ENCODE measurements around the gene CD40. TPM values are rescaled to one million over a fixed set of nuclear protein-coding genes. Genes with fewer than 3 reads are reported as not detected.
"Not testable (repeated sequence)": the region's sequence is repeated elsewhere in the genome, so short reads cannot be mapped to it uniquely, and the experiment has no call there.

The CD40 gene
- total RNA-seq, 1 donor from 2014 or later, result 3.2 TPM

DNA sequence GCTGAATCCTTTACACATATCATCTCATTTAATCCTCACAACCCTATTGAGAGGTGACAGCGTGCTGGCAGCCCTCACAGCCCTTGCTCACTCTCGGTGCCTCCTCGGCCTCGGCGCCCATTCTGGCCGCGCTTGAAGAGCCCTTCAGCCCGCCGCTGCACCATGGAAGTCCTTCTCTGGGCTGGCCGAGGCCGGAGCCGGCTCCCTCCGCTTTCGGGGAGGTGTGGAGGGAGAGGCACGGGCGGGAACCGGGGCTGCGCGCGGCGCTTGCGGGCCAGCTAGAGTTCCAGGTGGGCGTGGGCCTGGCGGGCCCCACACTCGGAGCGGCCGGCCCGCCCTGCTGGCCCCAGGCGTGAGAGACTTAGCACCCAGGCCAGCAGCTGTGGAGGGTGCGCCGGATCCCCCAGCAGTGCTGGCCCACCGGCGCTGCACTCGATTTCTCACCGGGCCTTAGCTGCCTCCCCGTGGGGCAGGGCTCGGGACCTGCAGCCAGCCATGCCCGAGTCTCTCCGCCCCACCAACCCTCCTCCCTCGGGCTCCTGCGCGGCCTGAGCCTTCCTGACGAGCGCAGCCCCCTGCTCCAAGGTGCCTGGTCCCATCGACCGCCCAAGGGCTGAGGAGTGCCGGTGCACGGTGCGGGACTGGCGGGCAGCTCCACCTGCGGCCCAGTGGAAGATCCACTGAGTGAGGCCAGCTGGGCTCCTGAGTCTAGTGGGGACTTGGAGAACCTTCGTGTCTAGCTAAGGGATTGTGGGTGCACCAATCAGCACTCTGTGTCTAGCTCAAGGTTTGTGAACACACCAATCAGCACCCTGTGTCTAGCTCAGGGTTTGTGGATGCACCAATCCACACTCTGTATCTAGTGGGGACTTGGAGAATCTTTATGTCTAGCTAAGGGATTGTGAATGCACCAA lies 26.2 kb upstream of the CD40 start:
- intact Hi-C loops (cut with micrococcal nuclease), result not testable (repeated sequence)

DNA sequence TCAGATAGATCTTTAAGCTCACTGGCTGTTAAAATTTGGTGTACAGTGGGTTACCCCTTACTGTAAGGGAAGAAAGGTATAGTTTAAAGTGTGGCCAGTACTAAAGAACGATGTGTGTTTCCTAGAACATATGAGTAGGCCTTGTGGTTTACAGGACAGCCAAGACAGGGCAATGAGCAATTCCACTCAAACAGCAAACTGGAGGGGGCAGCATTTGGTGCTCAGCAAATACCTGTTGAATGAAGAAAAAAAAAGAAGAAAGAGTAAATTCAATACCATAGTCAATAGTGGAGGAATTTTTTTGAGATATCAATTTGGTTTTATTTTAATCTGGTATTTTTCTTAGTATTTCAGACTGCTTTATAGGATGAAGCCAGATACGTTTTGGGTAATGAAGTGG lies 24.6 kb upstream of the CD40 start:
- intact Hi-C loops (cut with micrococcal nuclease), result no loop called here

DNA sequence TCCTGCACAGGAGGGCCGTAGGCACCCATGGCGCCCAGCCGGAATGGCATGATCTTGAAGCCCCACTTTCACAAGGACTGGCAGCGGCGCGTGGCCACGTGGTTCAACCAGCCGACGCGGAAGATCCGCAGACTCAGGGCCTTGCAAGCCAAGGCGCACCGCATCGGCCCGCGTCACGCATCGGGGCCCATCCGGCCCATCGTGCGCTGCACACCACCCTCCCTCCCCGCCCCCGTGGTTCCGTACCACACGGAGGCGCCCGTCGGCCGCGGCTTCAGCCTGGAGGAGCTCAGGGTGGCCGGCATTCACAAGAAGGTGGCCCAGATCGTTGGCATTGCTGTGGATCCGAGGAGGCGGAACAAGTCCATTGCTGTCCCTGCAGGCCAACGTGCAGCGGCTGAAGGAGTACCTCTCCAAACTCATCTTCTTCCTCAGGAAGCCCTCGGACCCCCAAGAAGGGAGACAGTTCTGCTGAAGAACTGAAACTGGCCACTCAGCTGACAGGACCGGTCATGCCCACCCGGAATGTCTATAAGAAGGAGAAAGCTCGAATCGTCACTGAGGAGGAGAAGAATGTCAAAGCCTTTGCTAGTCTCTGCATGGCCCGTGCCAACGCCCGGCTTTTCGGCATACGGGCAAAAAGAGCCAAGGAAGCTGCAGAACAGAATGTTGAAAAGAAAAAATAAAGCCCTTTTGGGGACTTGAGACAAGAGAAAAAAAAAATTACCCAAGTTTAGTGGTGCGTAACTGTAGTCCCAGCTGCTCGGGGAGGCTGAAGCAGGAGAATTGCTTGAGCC lies 18.4 kb upstream of the CD40 start:
- intact Hi-C loops (cut with micrococcal nuclease), result no loop called here

DNA sequence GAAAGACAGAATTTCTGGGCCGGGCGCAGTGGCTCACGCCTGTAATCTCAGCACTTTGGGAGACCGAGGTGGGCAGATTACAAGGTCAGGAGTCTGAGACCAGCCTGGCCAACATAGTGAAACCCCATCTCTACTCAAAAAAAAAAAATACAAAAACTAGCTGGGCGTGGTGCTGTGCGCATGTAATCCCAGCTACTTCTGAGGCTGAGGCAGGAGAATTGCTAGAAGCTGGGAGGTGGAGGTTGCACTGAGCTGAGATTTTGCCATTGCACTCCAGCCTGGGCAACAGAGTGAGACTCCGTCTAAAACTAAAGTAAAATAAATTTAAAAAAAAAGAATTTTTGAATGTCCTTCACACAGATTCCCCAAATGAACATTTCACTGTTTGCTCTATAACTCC lies 17.7 kb upstream of the CD40 start:
- intact Hi-C loops (cut with micrococcal nuclease), result not testable (repeated sequence)

DNA sequence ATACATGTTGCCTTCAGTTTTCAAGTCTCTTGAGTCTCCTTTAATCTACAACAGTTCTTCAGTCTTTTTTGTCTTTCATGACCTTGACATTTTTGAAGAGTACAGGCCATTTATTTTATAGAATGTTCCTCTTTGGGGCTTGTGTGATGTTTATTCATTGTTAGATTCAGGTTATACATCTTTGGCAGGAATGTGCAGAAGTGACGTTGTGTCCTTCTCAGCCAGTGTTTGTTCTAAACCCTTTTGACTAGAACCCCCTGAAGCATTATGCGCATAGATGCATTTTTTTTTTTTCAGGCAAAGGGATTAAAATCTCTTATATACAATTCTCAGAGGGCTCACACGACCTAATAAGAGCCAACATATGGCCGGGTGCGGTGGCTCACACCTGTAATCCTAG lies 17.1 kb upstream of the CD40 start:
- intact Hi-C loops (cut with micrococcal nuclease), result no loop called here

DNA sequence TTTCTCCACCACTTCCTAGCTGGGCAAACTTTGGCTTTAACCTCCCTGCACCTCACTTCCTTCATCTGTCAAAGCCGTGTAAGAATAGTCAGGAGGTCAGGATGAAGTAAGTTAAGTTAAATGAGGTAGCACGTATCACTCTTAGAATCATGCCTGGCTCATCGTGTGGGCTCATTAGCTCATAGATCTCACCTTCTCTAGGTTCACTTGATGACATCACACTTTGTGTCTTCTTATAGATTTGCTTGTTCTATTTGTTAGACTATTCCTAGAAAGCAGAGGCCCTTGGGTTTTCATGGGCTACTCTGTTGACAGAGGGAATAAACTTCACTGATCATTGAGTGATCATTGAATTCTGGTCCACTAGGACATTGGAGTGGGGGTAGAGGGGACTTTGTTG lies 16.2 kb upstream of the CD40 start:
- intact Hi-C loops (cut with micrococcal nuclease), result no loop called here

DNA sequence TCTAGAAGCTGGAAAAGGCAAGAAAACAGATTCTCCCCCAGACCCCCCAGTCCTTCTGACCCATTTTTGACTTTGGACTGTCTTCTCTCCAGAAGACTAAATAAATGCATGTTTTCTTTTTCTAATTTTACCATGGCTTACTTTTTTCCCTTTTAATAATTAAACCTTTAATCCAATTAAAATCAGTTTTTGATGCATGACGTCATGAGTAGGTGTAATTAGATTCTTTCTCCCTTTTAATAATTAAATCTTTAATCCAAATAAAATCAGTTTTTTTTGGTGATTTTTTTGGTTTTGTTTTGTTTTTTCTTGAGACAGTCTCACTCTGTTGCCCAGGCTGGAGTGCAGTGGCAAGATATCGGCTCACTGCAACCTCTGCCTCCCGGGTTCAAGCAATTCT lies 15.2 kb upstream of the CD40 start:
- intact Hi-C loops (cut with micrococcal nuclease), result no loop called here

DNA sequence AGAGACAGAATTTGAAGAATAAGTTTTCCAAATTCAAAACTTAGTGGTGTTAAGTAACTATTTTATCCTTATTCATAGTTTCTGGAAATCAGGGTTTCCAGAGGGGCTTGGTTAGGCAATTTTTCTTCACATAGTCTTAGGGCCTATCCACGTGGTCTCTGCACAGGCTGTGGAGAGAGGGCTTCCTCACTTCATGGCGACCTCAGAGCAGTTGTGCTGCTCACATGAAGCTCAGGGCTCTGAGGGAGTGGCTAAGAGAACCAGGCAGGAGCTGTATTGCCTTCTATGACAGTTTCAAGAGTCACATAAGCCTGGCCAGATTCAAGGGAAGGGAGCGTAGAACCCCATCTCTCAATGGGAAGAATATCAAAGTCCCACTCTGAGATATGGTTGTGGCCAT lies 13.9 kb upstream of the CD40 start:
- intact Hi-C loops (cut with micrococcal nuclease), result no loop called here

DNA sequence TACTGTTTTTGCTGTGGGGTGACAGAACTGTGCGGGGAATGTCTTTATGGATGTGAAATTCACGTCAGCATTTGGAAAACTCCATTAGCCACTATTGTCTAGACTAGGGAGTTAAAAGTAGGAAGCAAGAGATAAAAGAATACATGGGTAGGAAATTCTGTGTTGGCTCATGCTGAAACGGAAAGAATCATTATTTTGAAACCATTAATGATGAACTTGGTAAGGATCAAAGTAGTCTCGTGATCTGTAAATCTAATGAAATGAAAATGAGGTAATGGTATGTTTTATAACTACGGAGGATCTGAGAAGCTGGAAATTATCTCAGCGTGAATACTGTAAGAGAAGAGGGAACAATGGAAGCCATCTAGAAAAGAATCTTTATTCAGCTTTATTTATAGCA lies 11.1 kb upstream of the CD40 start:
- intact Hi-C loops (cut with micrococcal nuclease), result no loop called here

DNA sequence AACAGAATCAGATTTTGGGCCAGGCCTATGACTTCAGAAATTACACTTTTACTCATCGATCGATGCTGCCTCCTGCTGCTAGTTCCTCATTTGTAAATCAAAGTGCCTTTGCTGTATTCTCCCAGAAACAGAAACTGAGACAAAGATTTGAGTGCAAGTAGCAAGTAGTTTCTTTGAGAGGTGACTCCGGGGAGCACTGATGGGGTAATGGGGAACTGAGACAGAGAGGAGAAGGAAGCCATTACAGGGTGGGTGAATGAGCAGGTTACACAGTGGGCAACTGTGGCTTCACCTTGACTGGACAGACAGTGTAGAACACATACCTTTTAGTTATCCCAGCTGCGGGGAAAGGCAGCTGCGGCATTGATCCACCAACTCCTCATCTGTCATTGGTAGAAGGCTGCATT lies 9.7 kb upstream of the CD40 start:
- intact Hi-C loops (cut with micrococcal nuclease), result no loop called here

DNA sequence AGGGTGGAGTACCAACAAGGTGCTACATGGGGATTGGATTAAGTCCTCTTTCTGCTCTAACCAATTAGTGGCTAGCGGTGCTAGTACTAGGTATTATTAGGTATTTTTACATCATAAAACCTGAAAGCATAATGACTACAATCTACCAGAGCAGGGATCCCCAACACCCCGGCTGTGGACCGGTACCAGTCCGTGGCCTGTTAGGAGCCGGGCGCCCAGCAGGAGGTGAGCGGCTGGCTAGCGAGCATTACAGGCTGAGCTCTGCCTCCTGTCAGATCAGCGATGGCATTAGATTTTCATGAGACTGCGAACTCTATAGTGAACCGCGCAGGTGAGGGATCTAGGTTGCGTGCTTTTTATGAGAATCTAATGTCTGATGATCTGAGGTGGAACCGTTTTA lies 9.1 kb upstream of the CD40 start:
- intact Hi-C loops (cut with micrococcal nuclease), result no loop called here

DNA sequence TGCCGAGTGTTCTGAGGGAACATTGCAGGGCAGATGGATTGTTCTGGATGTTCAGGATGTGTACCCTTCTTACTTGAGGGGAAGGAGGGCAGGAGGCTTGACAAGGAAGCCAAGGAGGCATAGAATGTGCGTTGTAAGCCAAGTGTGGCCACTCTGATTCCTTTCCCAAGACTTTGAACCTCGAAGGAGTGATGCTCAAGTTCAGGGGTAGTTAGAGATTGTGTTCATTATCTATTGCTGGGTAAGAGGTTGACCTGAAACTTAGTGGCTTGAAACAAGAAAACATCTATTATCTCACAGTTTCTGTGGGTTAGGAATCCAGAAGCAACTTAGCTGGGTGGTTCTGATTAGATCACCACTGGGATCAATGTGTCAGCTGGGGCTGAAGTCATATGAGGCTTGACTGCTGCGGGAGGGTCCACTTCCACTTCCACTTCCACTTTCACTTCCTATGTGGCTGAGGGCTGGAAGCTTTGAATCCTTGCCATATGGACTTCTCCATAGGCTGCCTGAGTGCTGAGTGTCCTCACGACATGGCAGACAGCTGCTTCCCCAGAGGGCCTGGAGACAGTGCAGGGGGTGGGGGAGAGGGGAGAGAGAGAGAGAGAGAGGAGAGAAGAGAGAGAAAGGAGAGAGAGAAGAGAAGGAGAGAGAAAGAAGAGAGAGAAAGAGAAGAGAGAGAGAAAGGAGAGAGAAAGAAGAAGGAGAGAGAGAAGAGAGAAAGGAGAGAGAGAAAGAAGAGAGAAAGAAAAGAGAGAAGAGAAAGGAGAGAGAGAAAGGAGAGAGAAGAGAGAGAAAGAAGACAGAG lies 6.9 kb upstream of the CD40 start:
- intact Hi-C loops (cut with micrococcal nuclease), result no loop called here

DNA sequence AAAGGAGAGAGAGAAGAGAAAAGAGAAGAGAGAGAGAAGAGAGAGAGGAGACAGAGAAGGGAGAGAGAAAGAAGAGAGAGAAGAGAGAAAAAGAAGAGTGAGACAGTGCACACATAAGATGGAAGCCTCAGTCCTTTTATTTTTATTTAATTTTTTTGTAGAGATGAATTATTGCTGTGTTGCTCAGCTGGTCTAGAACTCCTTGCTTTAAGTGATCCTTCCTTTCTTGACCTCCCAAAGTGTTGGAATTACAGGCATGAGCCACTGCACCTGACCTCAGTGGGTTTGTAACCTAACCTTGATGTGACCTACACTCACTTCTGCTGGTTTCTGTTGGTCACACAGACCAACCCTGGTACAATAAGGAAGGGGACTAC lies 6.3 kb upstream of the CD40 start:
- intact Hi-C loops (cut with micrococcal nuclease), result no loop called here

DNA sequence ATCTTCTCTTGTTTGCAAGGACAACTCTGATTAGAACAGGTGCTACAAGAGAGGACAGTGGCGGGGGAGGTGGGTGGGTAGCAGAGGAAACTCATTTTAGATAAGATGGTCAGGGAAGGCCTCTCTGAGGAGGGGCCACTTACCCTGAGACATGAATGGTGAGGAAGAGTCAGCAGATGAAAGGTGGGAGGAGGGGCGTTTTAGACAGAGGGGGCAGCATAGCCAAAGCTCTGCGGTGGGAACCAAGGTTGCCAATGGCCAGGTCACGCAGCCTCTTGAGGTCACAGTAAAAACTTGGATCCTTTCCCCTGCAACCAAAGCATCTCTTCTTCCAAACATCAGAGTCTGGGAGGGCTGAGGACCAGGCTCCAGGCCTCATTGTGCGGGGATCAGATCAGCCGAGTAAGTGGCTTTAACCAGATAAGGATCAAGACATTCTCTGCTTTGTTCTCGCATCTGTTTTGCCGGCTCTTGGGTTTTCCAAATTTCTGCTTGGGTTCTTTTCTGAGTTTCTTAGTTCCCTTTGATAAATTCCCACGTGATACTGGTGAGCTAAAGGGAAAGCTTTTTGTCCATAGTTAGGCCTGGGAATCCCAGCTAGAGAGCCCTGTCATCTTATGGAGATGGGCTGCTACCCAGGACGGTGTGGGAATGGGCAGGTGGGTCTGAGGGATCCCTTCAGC lies 5.5 kb upstream of the CD40 start:
- intact Hi-C loops (cut with micrococcal nuclease), result no loop called here

DNA sequence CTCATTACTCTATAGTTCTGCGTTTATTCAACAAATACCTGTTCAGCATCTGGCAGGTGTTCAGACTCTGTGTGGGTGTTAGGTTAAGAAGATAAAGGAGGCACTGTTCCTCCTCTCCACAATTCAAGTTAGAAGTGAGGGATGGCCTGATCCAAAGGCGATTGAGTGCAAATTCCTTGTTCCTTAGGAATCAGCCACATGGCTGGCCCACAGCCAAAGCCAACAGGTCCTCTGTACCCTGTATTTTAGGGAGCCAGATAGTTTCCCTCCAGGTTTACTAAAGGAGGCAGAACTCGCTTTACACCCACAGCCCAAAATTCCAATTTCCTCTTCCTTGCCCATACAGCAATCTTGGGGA lies 5.0 kb upstream of the CD40 start:
- intact Hi-C loops (cut with micrococcal nuclease), result no loop called here

DNA sequence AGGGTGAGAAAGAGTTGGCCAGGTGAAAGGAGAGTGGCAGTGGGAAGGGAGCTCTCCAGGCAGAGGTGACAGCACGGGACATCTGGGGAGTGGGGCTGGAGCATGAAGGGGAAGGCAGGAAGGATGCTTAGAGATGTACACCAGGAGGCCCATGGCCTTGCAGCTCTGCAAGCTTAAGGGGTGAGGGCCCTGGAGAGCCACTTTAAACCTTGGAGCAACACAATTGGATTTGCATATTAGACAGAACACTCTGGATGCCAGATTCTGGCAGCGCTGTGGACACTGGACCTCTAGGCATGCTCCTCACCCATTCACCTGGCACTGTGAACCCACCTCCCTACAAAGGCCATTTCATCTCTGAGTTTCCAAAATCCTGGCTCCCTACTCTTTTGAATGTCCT lies 3.7 kb upstream of the CD40 start:
- intact Hi-C loops (cut with micrococcal nuclease), result no loop called here

DNA sequence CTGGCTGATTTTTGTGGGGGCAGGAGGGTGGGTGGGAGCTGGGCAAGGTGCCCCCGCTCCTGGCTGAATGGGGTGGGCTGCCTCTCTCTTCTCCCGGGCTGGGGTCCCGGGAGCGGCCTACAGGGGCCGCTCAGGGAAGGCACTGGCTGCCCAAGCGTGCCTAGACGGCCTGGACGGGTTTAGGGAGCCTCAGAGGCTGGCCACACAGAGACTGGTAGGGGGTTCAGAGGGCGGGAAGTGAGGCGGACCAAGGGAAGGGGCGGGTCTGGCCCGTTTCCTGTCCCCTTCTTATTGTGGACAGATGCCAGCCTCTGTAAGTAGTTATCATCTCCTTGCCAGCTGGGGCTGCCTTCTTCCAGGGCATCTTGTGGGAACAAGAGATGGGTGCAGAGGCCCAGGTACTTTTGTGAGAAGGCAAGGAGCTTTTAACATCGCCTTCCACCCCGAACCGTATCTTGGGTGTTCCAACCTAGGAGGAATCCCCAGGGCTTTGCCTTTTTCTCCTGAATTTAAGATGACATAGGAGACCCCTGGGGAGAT lies 437 bp downstream of the CD40 start:
- intact Hi-C loops (cut with micrococcal nuclease), result loop anchor here (1.0 kb wide), 2 partner anchors 28 to 96 kb away; no protein-coding TSS in a partner anchor

DNA sequence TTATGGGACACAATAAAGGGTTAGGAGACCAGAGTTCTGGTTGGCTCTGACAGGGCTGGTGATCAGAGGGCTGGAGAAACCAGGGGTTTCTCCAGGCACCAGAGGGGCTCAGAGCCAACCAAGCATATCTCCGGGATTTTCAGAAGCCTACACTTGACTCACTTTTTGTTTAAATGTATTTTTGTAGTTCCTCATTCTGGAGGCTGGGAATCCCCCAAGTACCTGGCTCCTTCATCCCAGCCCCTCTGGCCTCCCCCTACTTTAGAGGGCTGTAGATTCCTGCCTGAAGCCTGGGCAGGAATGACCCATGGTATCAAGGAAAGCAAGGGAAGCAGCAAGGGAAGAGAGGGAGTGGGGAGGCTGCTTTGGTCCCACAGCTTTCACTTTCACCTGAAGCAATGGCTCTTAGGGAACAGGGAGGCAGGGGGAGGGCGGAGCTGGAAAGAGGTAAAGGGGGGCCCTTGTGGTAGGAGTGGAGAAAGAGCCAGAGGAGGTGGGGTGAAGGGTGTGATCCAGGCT lies 973 bp downstream of the CD40 start:
- intact Hi-C loops (cut with micrococcal nuclease), result no loop called here

DNA sequence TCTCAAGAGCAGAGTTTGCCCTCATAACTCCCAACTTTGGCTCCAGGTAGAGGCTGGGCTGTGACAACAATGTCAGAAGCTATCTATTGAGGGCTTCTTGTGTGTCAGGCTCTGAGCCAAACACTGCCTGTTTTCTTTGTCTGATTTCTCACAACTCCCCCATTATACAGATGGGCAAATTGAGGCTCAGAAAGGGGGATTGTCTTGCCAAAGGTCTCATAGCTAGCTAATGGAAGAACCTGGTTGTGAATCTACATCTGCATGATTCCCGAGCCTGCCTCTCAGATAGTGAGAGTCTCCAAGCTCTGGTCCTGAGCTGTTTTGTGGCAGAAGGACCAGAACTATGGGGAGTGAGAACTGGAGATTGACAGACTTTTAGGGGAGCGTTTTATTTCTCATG lies 1.4 kb downstream of the CD40 start:
- intact Hi-C loops (cut with micrococcal nuclease), result no loop called here

DNA sequence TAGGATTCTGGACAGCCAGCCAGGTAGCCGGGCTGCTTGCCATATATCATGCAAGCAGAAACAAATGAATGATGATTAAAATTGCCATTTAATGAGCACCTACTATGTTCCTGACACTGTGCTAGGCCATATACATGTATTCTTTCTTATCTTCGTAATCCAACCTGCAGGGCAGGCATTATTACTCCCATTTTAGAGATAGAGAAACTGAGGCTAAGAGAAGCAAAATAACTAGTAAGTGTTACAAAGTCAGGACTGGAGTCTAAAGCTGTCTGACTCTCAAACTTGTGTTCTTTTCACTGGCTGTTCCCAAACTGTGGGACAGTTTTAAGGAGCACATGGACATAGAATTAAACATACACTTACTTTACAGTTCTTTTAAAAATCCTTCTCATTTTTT lies 2.0 kb downstream of the CD40 start:
- intact Hi-C loops (cut with micrococcal nuclease), result no loop called here
